NT2/D1 (cell line): Measurements from ENCODE around the gene SH3YL1.

Experiments
- YY1 ChIP-seq: IDR thresholded peaks from 2 replicates; pipeline ENCODE4 v1.6.1; 2011; ENCODE audit not compliant: insufficient read length, insufficient read depth
- ZNF274 ChIP-seq: IDR thresholded peaks from 2 replicates; pipeline ENCODE4 v1.6.1; 2011; ENCODE audit warnings: mild to moderate bottlenecking, low read depth, low read length

- TF ChIP-seq YY1 (no peak), ZNF274 (no peak)
These were observed 55.5 kb downstream of the SH3YL1 start for GRCh38 chr2:208335-208734.
